Measurements from ENCODE around the gene CCDC71L.

CCDC71L gene

DNA sequence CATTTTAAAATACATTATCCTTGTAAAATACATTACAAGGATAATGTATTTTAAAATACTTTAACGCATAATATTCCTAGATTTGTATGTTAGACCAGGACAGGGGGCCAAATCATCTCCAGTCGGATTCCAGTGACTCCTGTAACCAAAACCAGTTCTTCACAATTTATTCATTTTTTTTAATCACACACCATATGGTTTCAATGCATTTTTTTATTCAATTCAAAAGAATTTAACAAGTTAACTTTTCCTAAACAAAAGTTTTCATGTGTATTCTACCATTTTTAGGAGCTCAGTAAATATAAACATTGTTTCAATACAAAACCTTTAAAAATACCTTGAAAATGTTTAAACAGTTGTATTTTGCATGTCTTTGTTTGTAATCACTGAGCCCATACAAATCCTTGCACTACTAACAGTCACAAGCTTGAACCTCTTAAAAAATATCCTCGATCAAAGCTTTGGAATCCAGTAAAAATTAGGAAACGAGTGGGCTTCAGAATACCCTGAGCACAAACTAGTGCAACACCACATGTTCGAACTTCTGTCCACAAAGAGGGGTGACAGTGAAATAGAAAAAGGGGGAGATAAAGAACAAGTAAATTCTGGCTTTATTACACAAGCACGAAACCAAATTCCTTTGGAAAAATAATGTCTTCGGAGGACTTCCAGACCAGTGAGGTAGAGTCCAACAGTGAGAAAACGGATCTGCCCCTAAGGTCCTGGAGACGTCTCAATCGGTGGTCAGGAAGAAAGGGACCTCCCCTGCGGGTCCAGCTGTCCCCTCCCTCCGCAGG lies 1.6 kb downstream of the CCDC71L start:
- peak; percentile 64 for DNase-seq (ENCODE audit: low read depth)

DNA sequence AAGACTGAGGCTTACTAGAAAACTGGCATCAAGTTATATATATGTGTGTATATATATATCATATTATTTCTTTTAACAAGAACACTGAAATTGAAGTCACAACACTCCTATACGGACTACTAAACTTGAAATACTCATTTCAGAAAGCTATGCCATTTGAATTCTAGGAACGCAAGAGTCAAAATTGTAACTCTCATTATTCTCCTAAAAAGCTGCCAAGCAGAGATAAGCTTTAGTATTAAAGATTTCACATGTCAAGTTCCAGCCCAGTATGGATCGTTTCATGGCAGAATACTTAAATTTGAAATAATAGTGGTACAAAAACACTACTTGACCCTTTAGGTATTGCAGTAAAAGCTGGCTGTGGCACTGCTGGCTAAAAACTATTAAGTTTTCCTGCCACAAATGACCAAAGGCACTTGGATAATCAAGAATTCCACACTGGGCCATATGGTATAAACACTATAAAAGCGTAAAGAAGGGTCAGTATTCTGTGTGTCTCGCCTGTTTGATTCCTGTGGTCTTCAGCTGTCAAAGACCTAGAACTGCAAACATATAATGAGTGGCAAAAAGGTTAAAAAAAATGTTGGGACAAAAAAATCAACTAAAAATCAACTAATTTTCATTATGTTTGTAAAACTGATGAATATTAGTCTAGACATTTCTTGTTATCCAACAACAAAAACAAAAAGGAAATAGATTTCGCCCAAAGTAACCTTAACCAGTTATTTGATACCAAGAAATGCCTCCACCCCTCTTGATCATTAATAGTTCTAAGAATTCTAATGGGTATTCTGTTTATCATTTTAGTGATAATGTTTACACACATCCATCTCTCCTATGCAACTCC lies 2.4 kb downstream of the CCDC71L start:
- DNase-seq (ENCODE audit: low read depth): no peak

DNA sequence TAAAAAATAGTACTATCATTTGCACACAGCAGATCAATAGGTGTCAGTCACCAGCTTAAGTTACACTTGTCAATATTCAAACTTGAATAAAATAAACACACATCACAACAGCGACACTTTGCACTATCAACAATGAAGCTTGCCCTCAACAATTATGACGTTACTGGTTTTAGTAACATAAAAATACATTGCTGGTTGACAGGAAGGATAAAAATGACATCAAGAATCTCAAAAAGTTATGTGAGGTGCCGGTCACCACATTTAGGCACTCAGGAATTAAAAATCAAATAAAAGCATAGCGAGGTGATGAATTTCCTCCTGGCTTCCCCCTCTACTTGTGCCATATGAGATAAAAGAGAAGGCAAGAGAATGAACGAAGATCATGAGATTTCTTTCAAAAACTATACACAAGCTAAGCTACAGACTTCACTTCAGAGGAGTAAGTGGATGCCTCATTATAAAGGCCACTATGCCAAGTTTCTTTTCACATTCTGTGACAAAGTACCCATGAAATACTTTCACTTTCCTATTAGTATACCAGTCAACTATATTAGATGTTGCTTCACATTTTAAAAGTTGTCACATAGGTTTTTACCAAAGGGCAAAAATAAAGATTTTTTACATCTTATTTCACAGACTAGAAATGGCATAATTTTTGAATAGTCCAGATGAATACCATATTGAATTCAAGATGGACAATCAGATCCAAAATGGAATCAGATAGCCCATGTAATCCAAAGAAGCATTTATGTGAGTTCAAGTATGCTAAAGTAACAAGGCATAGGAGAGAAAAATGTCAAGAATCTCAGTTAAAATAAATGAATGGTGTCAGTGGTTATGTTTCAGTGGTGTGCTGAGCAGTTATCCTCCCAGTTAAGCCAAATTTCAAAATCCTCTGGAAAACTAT lies 3.6 kb downstream of the CCDC71L start:
- peak; percentile 74 for DNase-seq (ENCODE audit: low read depth)

DNA sequence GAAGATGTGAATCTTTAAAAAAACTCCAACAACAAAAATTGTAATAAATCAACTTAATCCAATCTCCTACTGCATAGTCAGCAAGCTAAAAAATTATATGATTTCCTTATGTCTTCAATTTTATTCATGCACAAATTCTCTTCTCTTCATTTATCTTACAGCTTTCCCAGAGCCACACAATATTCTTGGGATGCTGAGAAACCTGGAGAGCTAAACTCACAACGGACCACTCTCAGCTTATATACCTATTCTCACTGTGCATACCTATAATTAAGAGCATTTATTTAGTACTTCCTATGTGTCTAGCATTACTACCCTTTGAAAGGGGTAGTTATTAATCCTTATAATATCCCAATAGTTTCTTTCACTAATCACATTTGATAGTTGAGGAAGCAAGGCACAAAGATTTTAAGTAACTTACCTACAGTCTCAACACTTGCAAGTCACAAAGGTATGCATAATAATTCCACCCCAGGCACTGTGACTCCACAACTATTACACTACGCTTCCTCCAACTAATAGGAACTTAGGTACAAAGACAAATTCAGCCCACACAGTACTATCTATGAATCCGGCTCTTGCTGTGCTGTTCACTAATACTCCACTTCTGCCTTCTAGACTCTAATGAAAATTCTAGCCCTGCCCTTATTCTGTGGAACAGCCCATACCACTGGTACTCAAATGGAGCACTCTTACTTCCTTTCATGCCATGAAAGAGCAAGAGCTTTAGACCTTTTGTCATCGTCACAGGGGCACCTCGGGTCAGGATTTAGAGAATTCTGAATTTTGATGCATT lies 5.1 kb downstream of the CCDC71L start:
- DNase-seq (ENCODE audit: low read depth): no peak

DNA sequence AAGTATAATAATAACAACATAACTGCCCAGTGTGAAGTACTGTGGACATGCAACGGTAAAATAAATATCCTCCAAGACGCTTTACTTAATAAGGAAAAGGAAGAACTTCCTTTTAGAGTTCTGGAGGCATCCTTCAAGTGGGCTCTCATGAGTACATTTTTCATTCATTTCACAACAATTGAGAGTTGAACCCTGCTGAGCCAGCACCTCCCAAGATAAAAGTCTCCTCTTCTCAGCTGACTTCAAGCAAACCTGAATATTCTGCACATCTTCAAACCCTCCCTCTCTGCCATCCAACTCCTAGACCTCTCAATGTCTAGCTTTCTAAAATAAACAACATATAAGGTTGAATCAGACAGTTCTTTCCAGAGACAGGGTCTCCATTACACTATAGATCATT lies 7.5 kb downstream of the CCDC71L start:
- DNase-seq (ENCODE audit: low read depth): no peak

DNA sequence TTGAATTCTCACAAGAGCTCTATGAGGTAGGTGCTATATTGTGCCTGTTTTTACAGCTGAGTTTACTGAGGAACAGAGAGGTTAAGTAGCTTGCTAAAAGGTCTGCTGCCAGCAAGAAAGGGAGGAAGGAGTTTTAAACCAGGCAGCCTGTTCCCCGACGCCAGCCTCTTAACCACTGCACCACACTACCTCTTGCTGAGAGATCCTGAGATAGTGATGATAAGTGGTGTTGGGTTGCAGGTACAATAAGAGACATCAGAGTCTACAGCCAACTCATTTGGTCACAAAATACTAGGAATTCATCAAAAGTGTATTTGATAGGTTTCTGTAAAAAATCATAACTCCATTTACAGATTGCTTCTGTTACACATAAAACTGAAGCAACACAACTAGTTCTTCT lies 8.0 kb downstream of the CCDC71L start:
- no peak for DNase-seq (ENCODE audit: low read depth)

DNA sequence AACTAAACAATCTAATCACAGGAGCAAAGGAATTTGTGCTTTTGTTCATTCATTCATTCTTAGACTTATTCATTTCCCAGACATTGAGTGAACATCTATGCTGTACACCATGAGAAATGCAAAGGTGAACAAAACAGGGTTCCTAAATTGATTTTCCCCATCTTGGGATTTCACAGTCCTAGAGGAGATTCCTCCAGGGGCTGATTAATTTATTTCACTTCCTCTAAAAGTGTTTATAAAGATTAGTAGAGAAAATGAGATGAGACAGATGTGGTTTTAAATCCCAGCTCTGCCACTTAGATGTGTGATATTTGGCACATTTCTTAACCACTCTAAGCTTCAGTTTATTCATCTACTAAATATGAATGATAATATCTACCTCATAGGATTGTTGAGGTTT lies 8.9 kb downstream of the CCDC71L start:
- DNase-seq (ENCODE audit: low read depth): no peak

DNA sequence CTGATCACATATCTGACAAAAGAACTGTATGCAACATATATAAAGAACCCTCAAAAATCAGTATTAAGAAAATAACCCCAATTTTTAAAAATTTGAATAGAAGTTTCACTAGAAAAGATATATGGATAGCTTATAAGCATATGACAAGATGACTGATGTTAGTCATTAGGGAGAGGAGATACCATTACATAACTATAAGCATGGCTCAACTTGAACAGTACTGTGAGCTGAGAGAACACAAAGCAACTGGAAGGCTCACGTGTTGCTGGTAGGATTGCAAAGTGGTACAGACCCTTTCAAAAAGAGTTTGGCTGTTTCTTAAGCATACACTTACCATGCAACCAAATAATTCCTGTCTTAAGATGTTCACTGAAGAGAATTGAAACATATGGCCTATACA lies 14.7 kb downstream of the CCDC71L start:
- no peak for DNase-seq (ENCODE audit: low read depth)

DNA sequence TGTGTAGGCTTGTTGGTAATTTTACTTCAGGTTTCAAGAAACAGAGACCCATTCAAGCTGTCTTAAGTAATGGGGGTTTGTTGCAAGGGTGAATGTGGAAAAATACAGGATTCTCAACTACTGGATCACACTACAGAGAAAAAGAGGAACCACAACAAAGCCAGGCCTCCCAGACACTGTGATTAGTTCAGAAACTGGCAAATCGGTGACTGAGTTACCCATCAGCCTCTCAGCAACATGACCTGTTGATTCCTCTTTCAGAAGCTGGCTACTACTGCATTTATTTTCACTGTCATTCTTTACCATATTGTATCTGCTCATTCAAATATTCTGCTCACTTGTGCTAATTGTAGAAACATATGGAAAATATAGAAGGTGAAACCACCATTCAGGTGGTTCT lies 16.0 kb downstream of the CCDC71L start:
- no peak for DNase-seq (ENCODE audit: low read depth)

DNA sequence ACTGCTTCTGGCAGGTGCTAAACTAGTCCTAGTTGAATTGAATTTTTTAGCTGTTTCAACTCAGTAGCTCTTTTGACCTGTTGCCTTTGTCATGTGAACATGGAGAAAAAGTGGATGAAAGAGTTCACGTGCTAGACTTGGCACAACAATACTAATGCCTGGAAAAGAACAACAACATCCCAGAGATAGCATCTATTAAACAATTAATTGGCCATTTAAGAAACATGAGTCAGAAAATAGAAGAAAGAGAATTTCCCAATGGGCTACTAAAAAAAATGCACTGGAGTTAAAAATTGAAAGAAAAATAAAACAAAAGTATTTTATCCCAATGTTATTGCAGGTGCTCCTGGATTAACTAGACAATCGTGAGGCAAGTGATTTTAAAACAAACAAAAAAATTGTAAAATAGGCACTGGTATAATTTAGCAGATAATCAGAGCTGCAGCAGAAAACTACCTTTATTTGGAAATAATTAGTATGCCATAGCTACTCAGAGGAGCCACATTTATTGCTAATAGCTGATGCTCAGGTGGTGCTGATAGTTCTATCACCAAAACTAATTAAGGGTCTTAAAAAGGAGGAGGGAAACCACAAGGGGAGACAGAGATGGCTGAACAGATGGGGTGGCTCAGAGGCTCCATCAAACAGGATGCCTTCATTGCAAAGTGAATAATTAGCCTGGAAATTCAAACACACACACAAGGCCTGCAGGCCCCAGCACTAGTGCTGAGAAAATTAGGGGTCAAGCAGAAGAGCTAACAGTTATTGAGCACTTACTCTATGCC lies 17.6 kb downstream of the CCDC71L start:
- peak; percentile 32 for DNase-seq (ENCODE audit: low read depth)

DNA sequence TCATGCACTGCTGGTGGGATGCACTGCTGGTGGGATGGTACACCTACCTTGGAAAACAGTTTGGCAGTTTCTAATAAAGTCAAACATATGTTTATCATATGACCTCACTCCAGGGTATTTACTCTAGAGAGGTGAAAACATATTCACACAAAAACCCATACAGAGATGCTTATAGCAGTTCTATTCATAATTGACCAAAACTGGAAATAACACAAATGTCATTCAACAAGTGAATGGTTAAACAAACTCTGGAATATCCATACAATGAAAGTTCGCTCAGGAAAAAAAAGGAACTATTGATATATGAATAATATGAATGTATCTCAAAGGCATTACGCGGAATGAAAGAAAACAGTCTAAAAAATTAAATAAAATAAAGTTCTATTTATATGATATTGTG lies 19.5 kb downstream of the CCDC71L start:
- DNase-seq (ENCODE audit: low read depth): no peak

DNA sequence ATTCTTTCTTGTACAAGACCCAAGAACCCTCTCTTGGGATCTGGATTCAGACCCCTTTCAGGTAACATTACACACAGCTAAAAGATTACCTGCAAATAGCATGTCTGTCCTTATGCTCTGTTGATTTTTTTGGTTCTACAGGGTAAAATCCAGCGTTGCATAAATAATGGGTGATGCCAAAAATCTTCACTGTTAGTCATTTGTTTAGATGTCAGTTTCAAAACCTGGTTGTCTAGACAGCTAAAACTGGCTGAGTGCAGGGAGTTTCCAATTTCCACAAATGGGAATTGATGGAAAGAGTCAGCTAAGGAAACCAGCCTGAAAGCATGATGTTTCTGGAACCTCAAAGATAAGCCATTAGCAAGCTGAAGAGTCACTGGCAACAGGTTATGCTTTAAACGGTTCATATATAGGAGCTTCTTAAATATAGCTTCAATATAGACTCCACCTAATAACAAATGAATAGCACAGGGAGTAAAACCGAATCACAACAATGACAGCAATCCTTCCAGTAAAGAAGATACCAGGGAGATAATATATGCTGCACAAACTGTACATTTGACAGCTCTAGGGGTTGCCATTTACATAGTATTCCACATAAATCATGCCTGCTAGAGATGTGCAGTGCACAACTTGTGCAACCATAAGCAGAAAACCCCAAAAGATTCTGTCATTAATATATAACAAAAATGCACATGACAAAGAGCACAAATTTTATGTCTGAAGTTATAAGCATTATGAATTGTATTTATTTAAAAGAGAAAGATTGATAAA lies 20.4 kb downstream of the CCDC71L start:
- peak; percentile 46 for DNase-seq (ENCODE audit: low read depth)

DNA sequence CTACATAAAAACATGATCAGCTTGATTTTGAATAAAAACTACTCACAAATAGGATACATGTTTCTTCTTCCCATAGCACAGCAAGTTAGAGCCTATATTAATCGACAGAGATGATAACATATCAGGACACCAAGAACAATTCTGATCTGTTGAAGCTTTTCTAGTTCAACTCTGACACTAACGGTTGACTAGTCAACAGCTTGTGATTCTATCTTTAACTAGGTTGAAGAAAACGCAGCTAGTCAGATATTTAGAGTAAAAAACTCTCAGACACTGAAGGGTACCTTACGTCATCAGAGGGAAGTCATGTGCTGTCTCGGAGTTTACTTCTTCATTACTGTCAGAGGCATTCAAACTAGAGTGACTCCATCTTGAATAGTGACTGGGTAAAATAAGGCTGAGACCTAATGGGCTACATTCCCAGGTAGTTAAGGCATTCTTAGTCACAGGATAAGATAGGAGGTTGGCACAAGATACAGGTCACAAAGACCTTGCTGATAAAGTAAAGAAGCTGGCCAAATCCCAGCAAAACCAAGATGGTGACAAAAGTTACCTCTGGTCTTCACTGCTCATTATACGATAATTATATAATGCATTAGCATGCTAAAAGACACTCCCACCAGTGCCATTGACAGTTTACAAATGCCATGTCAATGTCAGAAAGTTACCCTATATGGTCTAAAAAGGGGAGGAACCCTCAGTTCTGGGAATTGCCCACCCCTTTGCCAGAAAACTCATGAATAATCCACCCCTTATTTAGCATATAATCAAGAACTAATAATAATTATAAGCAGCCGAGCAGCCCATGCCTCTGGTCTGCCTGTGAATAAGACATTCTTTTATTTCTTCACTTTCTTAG lies 21.3 kb downstream of the CCDC71L start:
- no peak for DNase-seq (ENCODE audit: low read depth)

DNA sequence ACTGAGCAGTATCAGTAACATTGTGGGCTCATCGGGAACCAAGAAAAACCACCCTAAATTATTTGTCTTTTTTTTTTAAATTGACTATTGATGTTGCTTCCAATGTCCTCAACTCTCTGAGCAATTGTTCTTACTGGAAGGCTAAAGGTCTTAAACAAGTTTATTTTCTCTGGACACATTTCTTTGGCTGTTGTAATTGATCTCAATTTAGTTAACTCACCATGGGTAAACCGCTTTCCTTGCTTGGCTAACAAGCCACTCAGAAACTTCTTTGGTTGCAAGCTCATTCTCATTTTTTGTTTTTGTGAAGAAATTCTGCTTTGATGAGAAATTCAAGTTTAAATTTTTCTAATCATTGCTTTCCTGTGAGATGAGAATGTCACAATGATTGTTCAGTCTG lies 25.5 kb downstream of the CCDC71L start:
- DNase-seq (ENCODE audit: low read depth): no peak

DNA sequence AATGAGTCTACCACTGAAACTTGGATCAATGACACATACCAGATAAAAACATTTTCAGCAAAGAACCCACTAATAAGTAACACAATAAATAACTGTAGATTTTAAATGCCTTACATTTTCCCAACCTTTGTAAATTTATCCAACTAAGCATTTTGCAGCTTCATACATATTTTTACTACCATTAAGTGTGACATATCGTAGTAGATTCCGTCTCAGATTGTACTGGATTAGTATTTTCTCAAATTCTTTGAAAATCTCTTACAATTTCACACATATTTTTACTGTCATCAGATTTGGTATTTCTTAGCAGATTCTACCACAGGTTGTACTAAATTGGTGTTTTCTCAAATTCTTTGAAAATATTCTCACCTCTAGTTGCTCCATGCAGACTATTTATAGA lies 26.0 kb downstream of the CCDC71L start:
- DNase-seq (ENCODE audit: low read depth): no peak

DNA sequence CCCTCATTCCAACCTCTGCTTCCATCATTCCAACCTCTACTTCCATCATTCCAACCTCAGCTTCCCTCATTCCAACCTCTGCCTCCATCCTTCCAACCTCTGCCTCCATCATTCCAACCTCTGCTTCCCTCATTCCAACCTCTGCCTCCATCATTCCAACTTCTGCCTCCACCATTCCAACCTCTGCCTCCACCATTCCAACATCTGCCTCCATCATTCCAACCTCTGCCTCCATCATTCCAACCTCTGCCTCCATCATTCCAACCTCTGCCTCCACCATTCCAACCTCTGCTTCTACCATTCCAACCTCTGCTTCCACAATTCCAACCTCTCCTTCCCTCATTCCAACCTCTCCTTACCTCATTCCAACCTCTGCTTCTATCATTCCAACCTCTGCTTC lies 30.3 kb downstream of the CCDC71L start:
- DNase-seq (ENCODE audit: low read depth): no peak

DNA sequence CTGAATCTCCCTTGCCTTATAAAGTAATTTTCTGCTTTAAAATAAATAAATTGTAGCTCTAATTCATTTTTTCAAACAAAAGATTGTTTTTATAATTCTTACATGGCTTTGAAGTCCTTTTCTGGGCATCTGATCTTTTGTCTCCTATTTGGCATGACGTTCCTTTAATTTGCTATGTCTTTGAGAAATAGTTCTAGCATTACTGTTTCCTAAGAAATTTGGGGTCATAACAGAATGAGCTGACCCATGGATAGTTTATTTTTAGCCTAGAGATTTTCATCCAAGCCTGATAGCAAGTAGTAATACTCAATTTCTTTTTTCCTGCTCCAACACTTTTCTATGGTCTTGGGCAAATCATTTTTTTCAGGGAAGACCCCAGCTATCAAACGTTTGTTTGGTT lies 31.4 kb downstream of the CCDC71L start:
- DNase-seq (ENCODE audit: low read depth): peak; percentile 84

DNA sequence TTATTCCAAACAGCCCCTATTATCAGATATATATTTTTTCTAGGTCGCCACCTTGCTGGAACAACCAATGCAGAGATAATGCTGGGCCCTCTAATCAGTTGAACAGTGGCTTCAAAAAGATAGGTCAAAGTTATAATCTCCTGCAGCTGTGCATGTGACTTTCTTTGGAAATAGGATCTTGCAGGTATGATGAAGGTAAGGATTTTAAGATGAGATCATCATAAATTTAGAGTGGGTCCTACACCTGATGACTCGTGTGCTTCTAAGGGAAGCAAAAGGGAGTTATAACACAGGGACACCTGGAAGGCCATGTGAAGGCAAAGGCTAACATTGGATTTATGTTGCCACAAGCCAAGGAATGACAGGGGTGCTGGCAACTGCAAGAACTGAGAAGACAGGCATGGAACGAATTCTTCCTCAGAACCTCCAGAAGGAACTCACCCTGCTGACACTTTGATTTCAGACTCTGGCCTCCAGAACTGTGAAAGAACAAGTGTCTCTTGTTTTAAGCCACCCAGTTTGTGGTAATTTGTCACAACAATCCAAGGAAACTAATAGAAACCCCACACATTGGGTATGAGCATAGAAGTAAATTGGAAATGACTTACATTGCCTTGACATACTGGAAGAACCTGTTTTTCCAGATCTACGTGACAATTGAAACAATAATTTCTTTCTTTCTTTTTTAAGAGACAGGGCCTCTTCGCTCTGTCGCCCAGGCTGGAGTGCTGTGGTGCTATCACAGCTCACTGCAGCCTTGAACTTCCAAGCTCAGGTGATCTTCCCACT lies 34.4 kb downstream of the CCDC71L start:
- no peak for DNase-seq (ENCODE audit: low read depth)

Data from EH (cell line).